ENCODE measurements around the gene PRKG1. TPM values are rescaled to one million over a fixed set of nuclear protein-coding genes. Genes with fewer than 3 reads are reported as not detected.

Gene PRKG1
- polyA plus RNA-seq, 3 donors, result not detected

- TF ChIP-seq CTCF (IDR thresholded peaks at IDR 0.05), result no peak
- Histone ChIP-seq H3K27me3 (ENCODE audit: control insufficient read depth in 2 of 2, insufficient read depth in 2 of 2, low read length in 2 of 2) (no peaks in the 10 kb centered on the region), H3K4me2 (replicated peaks; ENCODE audit: extremely low read depth, low read length, poor library complexity, severe bottlenecking) (no peak overlapping the region), H3K79me2 (ENCODE audit: insufficient read depth, low read length) (no peaks in the 10 kb centered on the region), H3K4me3 (replicated peaks in 1 of 3; ENCODE audit: low read depth in 2 of 3, low read length in 3 of 3) (no peak overlapping the region), H2AFZ (ENCODE audit: insufficient read depth, low read depth, low read length, poor library complexity, severe bottlenecking) (no peak overlapping the region), H3K36me3 (replicated peaks in 1 of 2; ENCODE audit: control insufficient read depth in 1 of 2, insufficient read depth in 2 of 2, low read length in 2 of 2) (no peaks in the 10 kb centered on the region), H3K4me1 (ENCODE audit: control insufficient read depth in 1 of 2, insufficient read depth in 2 of 2, low read length in 2 of 2) (no peaks in the 10 kb centered on the region), H3K27ac (ENCODE audit: low read depth in 1 of 2, low read length in 2 of 2) (no peak overlapping the region), H3K9me3 (replicated peaks in 1 of 2; ENCODE audit: control insufficient read depth in 1 of 2, insufficient read depth in 1 of 2, low read length in 2 of 2) (no peaks in the 10 kb centered on the region), H4K20me1 (ENCODE audit: insufficient read depth, low read length) (no peaks in the 10 kb centered on the region), H3K9ac (ENCODE audit: insufficient read depth, low read length, poor library complexity, severe bottlenecking) (no peak overlapping the region)
- peaks cover 0 to 2% (median 2%) of the 10 kb centered on the region in 3 donors for H3K27me3 Mint-ChIP-seq (ENCODE audit: low read depth in 3 of 3)
- H3K27ac Mint-ChIP-seq, result no peak overlapping the region
- H3K4me1 Mint-ChIP-seq, result no peaks in the 10 kb centered on the region
- no peak overlapping the region for H3K4me3 Mint-ChIP-seq
- no peaks in the 10 kb centered on the region for H3K9me3 Mint-ChIP-seq
- DNase-seq, result no peak
- intact Hi-C loops (cut with micrococcal nuclease), result no loop called here
- H3K36me3 Mint-ChIP-seq, result no peaks in the 10 kb centered on the region
These were observed 891.2 kb downstream of the PRKG1 start for GRCh38 chr10:51965451-51965850.

GRCh38 chr10:51972733-51973346, 898.6 kb downstream of the PRKG1 start:
- TF ChIP-seq CTCF (IDR thresholded peaks at IDR 0.05), result no peak
- H3K27me3 ChIP-seq (ENCODE audit: control insufficient read depth in 2 of 2, insufficient read depth in 2 of 2, low read length in 2 of 2), result no peaks in the 10 kb centered on the region
- H4K20me1 ChIP-seq (ENCODE audit: insufficient read depth, low read length), result no peaks in the 10 kb centered on the region
- no peaks in the 10 kb centered on the region for H3K36me3 Mint-ChIP-seq
- H3K36me3 ChIP-seq (replicated peaks in 1 of 2; ENCODE audit: control insufficient read depth in 1 of 2, insufficient read depth in 2 of 2, low read length in 2 of 2), result no peaks in the 10 kb centered on the region
- H3K4me2 ChIP-seq (replicated peaks; ENCODE audit: extremely low read depth, low read length, poor library complexity, severe bottlenecking), result no peak overlapping the region
- H3K27ac Mint-ChIP-seq, result no peak overlapping the region
- intact Hi-C loops (cut with micrococcal nuclease), result no loop called here
- no peak overlapping the region for H3K4me3 Mint-ChIP-seq
- H3K27me3 Mint-ChIP-seq (ENCODE audit: low read depth in 3 of 3), result no peaks in the 10 kb centered on the region
- no peak overlapping the region for H3K9ac ChIP-seq (ENCODE audit: insufficient read depth, low read length, poor library complexity, severe bottlenecking)
- no peaks in the 10 kb centered on the region for H3K9me3 Mint-ChIP-seq
- H3K27ac ChIP-seq (ENCODE audit: low read depth in 1 of 2, low read length in 2 of 2), result no peak overlapping the region
- H3K4me1 Mint-ChIP-seq, result no peaks in the 10 kb centered on the region
- H3K4me1 ChIP-seq (ENCODE audit: control insufficient read depth in 1 of 2, insufficient read depth in 2 of 2, low read length in 2 of 2), result no peaks in the 10 kb centered on the region
- H3K79me2 ChIP-seq (ENCODE audit: insufficient read depth, low read length), result no peaks in the 10 kb centered on the region
- H2AFZ ChIP-seq (ENCODE audit: insufficient read depth, low read depth, low read length, poor library complexity, severe bottlenecking), result no peak overlapping the region
- DNase-seq, result no peak
- H3K9me3 ChIP-seq (replicated peaks in 1 of 2; ENCODE audit: control insufficient read depth in 1 of 2, insufficient read depth in 1 of 2, low read length in 2 of 2), result no peaks in the 10 kb centered on the region
- WGBS (ENCODE audit: insufficient coverage), result 96% methylated on average over 2 of the region's 3 CpGs
- H3K4me3 ChIP-seq (replicated peaks in 1 of 3; ENCODE audit: low read depth in 2 of 3, low read length in 3 of 3), result no peak overlapping the region
